Esophagus muscularis mucosa (tissue), 4 donors: ENCODE data around the gene MITD1.

Source experiments
- EP300 ChIP-seq: sonication (generic); formaldehyde crosslinking; IDR thresholded peaks from one replicate; pipeline ENCODE4 v1.6.1; 2017; ENCODE audit warnings: antibody characterized with exemption
- POLR2A ChIP-seq: fragments of 450-650 bp; IDR thresholded peaks from one replicate; pipeline ENCODE4 v1.6.1; 2017; ENCODE audit warnings: antibody characterized with exemption, moderate library complexity, mild to moderate bottlenecking, low read depth
- TF ChIP-seq, protein P1 (sequence below), 3 experiments: fragments of 200-600 bp in 2 of 3; fragments of 450-650 bp in 1 of 3; sonication (generic) in 2 of 3; IDR thresholded peaks; one replicate each; pipeline ENCODE4 v1.5.1; 2017 to 2019; ENCODE audit warnings: antibody characterized with exemption in 3 of 3, mild to moderate bottlenecking in 2 of 3, moderate library complexity in 1 of 3

DNA sequence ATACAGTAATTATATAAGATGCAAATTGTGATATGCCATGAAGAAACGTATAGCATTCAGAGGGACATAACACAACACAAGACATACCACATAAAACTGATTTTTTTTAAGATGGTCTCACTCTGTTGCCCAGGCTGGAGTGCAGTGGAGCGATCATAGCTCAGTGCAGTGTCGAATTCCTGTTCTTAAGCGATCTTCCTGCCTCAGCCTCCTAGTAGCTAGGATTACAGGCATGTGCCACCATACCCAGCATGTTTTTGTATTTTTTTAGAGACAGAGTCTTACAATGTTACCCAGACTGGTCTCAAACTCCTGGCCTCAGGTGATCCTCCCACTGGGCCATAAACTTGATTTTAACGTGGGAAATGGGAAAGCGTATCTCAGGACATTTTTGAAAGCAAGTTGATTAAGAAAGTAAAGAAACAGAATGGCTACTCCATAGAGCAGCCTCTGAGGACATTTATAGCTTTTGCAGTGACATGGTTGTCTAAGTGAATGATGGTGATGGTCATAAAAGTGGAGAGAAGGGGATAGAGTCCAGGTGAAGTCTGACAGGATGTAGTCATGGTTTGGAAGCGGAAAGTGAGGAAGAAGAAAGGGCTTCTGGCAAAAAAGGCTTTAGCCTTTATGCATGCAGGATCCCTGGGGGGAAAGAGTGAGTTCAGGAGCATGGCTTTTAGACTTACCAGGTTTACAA lies 28.5 kb downstream of the MITD1 start:
- TF ChIP-seq, protein P1, sequence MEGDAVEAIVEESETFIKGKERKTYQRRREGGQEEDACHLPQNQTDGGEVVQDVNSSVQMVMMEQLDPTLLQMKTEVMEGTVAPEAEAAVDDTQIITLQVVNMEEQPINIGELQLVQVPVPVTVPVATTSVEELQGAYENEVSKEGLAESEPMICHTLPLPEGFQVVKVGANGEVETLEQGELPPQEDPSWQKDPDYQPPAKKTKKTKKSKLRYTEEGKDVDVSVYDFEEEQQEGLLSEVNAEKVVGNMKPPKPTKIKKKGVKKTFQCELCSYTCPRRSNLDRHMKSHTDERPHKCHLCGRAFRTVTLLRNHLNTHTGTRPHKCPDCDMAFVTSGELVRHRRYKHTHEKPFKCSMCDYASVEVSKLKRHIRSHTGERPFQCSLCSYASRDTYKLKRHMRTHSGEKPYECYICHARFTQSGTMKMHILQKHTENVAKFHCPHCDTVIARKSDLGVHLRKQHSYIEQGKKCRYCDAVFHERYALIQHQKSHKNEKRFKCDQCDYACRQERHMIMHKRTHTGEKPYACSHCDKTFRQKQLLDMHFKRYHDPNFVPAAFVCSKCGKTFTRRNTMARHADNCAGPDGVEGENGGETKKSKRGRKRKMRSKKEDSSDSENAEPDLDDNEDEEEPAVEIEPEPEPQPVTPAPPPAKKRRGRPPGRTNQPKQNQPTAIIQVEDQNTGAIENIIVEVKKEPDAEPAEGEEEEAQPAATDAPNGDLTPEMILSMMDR (IDR thresholded peaks at IDR 0.05) = no peak
- TF ChIP-seq POLR2A = no peak
- TF ChIP-seq EP300 = no peak
